ENCODE data around the gene ZNF598. TPM values are rescaled to one million over a fixed set of nuclear protein-coding genes. Genes with fewer than 3 reads are reported as not detected.
"Not testable (repeated sequence)": the region's sequence is repeated elsewhere in the genome, so short reads cannot be mapped to it uniquely, and the experiment has no call there.

ZNF598 gene
- total RNA-seq, 1 experiment from 2014 or later = 86.5 TPM

- Histone ChIP-seq H3K9me3 (no peaks in the 10 kb centered on the region; the same call in 1 of the 2 replicates), H3K4me3 (peak overlapping the region; percentile 99), H3K36me3 (peaks cover 55% of the 10 kb centered on the region), H3K27me3 (no peaks in the 10 kb centered on the region)
- DNase-seq = no peak
Measured at GRCh38 chr16:1963806-1964505, 45.7 kb downstream of the ZNF598 start.

- not testable (repeated sequence) for H3K27me3 ChIP-seq, H3K9me3 ChIP-seq, DNase-seq
- H3K36me3 ChIP-seq = peaks cover 55% of the 10 kb centered on the region
- H3K4me3 ChIP-seq = peak overlapping the region; percentile 99
Measured at GRCh38 chr16:1962161-1963153, 47.2 kb downstream of the ZNF598 start.

- H3K27me3 ChIP-seq = no peaks in the 10 kb centered on the region
- peak overlapping the region; percentile 99 for H3K4me3 ChIP-seq
- peak; percentile 58 for DNase-seq
- no peaks in the 10 kb centered on the region; the same call in 1 of the 2 replicates for H3K9me3 ChIP-seq
- H3K36me3 ChIP-seq = peaks cover 54% of the 10 kb centered on the region
Measured at GRCh38 chr16:1961651-1962067, 48.0 kb downstream of the ZNF598 start.

- Histone ChIP-seq H3K4me3 (peak overlapping the region; percentile 80), H3K27me3 (no peaks in the 10 kb centered on the region), H3K36me3 (peaks cover 47% of the 10 kb centered on the region), H3K9me3 (no peaks in the 10 kb centered on the region; the same call in 1 of the 2 replicates)
- peak; percentile 63 for DNase-seq
Measured at GRCh38 chr16:1960665-1961630, 48.7 kb downstream of the ZNF598 start.

GRCh38 chr16:1959269-1960039, 50.2 kb downstream of the ZNF598 start, which contains the start of gene NDUFB10:
NDUFB10 (plus strand) TSS chr16:1959538; CDS start chr16:1959625, 87 bp downstream.
- DNase-seq = peak; percentile 95
- Histone ChIP-seq H3K9me3 (no peaks in the 10 kb centered on the region; the same call in 1 of the 2 replicates), H3K4me3 (peak within 1 kb of the TSS; percentile 80)

GRCh38 chr16:1958715-1959268, 50.8 kb downstream of the ZNF598 start:
- no peaks in the 10 kb centered on the region for H3K27me3 ChIP-seq
- H3K36me3 ChIP-seq = peaks cover 28% of the 10 kb centered on the region
- H3K9me3 ChIP-seq = no peaks in the 10 kb centered on the region
- DNase-seq = no peak
- H3K4me3 ChIP-seq = peak overlapping the region; percentile 80

More at GRCh38 chr16:1959269-1960039, 50.2 kb downstream of the ZNF598 start, which contains the start of gene NDUFB10:
- no peaks in the 10 kb centered on the region for H3K27me3 ChIP-seq
- H3K36me3 ChIP-seq = peaks cover 35% of the 10 kb centered on the region

GRCh38 chr16:1958143-1958491, 51.5 kb downstream of the ZNF598 start:
- not testable (repeated sequence) for H3K9me3 ChIP-seq, DNase-seq, H3K27me3 ChIP-seq, H3K4me3 ChIP-seq
- peaks cover 21% of the 10 kb centered on the region for H3K36me3 ChIP-seq

- H3K36me3 ChIP-seq = peaks cover 16% of the 10 kb centered on the region
- not testable (repeated sequence) for H3K9me3 ChIP-seq, H3K4me3 ChIP-seq, H3K27me3 ChIP-seq, DNase-seq
Measured at GRCh38 chr16:1957434-1958142, 52.0 kb downstream of the ZNF598 start.

GRCh38 chr16:1953734-1954133, 55.9 kb downstream of the ZNF598 start:
- Histone ChIP-seq H3K4me3 (no peak overlapping the region), H3K27me3 (no peaks in the 10 kb centered on the region), H3K36me3 (no peaks in the 10 kb centered on the region), H3K9me3 (no peaks in the 10 kb centered on the region)
- DNase-seq = no peak

- H3K36me3 ChIP-seq = no peaks in the 10 kb centered on the region
- H3K27me3 ChIP-seq = no peaks in the 10 kb centered on the region
- H3K9me3 ChIP-seq = no peaks in the 10 kb centered on the region
- DNase-seq = no peak
- no peak overlapping the region for H3K4me3 ChIP-seq
Measured at GRCh38 chr16:1950559-1950958, 59.1 kb downstream of the ZNF598 start.

- Histone ChIP-seq H3K4me3 (no peak overlapping the region), H3K27me3 (no peaks in the 10 kb centered on the region), H3K36me3 (no peaks in the 10 kb centered on the region), H3K9me3 (no peaks in the 10 kb centered on the region)
- DNase-seq = no peak
Measured at GRCh38 chr16:1950047-1950446, 59.6 kb downstream of the ZNF598 start.

GRCh38 chr16:1949507-1949906, 60.1 kb downstream of the ZNF598 start:
- H3K36me3 ChIP-seq = no peaks in the 10 kb centered on the region
- no peaks in the 10 kb centered on the region for H3K9me3 ChIP-seq
- DNase-seq = no peak
- no peaks in the 10 kb centered on the region for H3K27me3 ChIP-seq
- no peak overlapping the region for H3K4me3 ChIP-seq

Measured in MG63 (cell line).